K562 (cell line): ENCODE results near the gene FGF11. TPM values are rescaled to one million over a fixed set of nuclear protein-coding genes. Genes with fewer than 3 reads are reported as not detected.
A peak's percentile ranks its signal among the peaks of the same experiment; 100 is the strongest.

ENCODE experiments used
- ATAC-seq: fragments of 200-7000 bp; cut with Tn5 transposase; 3 replicates; pipeline ENCODE4 v1.9.1; 2020; ENCODE audit warnings: moderate library complexity
- BruUV-seq: library from RNA; stranded (reverse); fragments of 400-500 nt; replicated peaks from 2 replicates; lab custom pipeline; 2021; lab: Mats Ljungman, UMichigan
- CTCF ChIA-PET: fragments of 300-600 bp; formaldehyde crosslinking; extraction: SDS; loops from one replicate; lab custom pipeline; 2021; ENCODE audit warnings: low intra/inter-chr PET ratio; lab: Yijun Ruan, JAX
- POLR2A ChIA-PET: fragments of 300-600, 350-650 bp; sonication (Branson Sonifier 250); formaldehyde crosslinking; extraction: SDS; loops from one replicate; lab custom pipeline; 2021; ENCODE audit warnings: antibody characterized with exemption, inconsistent platforms; lab: Yijun Ruan, JAX
- DNase-seq, 4 experiments: peaks; one replicate each; pipeline versions ENCODE4 v3.0.0 to v3.0.0-alpha.2; 2011 to 2018; ENCODE audit warnings: low spot score in 3 of 4, mixed read lengths in 3 of 4; ENCODE audit errors: extremely low read depth in 1 of 4
- FAIRE-seq: peaks from 2 replicates; lab custom pipeline; 2011; peaks lifted over from hg19 to GRCh38; lab: Jason Lieb, UNC
- H2AFZ ChIP-seq: 2 replicates; pipeline ENCODE4 v1.6.0; 2011; ENCODE audit warnings: low read depth, low read length, control low read depth, inconsistent platforms
- H3K27ac ChIP-seq: fragments of 200-600 bp; 3 replicates; pipeline ENCODE4 v1.8.0; 2011; ENCODE audit warnings: low read depth, mild to moderate bottlenecking, control low read depth, inconsistent platforms, low read length, moderate library complexity, mixed read lengths; ENCODE audit errors: extremely low read depth
- H3K27me3 ChIP-seq, 2 experiments: fragments of 300-600 bp in 1 of 2; 2 replicates in 1 of 2; 3 replicates in 1 of 2; pipeline versions ENCODE4 v1.6.0 to v1.8.0; 2011; ENCODE audit warnings: inconsistent platforms in 2 of 2, low read length in 2 of 2, mild to moderate bottlenecking in 1 of 2, mixed read lengths in 1 of 2, moderate library complexity in 1 of 2; ENCODE audit not compliant: control insufficient read depth in 2 of 2, insufficient read depth in 2 of 2
- H3K36me3 ChIP-seq: fragments of 300-600 bp; 3 replicates; pipeline ENCODE4 v1.8.0; 2011; ENCODE audit warnings: mild to moderate bottlenecking, low read length, inconsistent platforms; ENCODE audit not compliant: control insufficient read depth, insufficient read depth
- H3K4me1 ChIP-seq, 2 experiments: fragments of 200-600 bp in 1 of 2; replicated peaks in 1 of 2; 2 replicates in 1 of 2; 3 replicates in 1 of 2; pipeline versions ENCODE4 v1.5.1 to v1.8.0; 2011; ENCODE audit warnings: inconsistent platforms in 2 of 2, low read length in 2 of 2, mild to moderate bottlenecking in 1 of 2, mixed read lengths in 1 of 2, moderate library complexity in 1 of 2; ENCODE audit not compliant: control insufficient read depth in 2 of 2, insufficient read depth in 2 of 2
- H3K4me2 ChIP-seq: 2 replicates; pipeline ENCODE4 v1.6.1; 2011; ENCODE audit warnings: low read length, control low read depth, inconsistent platforms, mixed read lengths; ENCODE audit not compliant: insufficient read depth
- H3K4me3 ChIP-seq: fragments of 200-600 bp; sonication (generic), shearing (Covaris generic); 2 replicates; pipeline ENCODE4 v1.5.1; 2016; ENCODE audit warnings: control low read depth, inconsistent platforms
- H3K79me2 ChIP-seq: fragments of 200-600 bp; 3 replicates; pipeline ENCODE4 v1.8.0; 2011; ENCODE audit warnings: low read length, inconsistent platforms; ENCODE audit not compliant: control insufficient read depth, insufficient read depth
- H3K9ac ChIP-seq, 2 experiments: 2 replicates each; pipeline versions ENCODE4 v1.6.0 to v1.6.1; 2011; ENCODE audit warnings: low read depth in 2 of 2, low read length in 2 of 2, control low read depth in 1 of 2, inconsistent platforms in 1 of 2, mild to moderate bottlenecking in 1 of 2, mixed read lengths in 1 of 2; ENCODE audit not compliant: insufficient read depth in 1 of 2
- H3K9me1 ChIP-seq: one replicate; pipeline ENCODE4 v1.6.0; 2011; ENCODE audit warnings: inconsistent platforms, mild to moderate bottlenecking, low read length, moderate library complexity; ENCODE audit not compliant: control insufficient read depth, insufficient read depth
- H3K9me3 ChIP-seq: replicated peaks from 2 replicates; pipeline ENCODE4 v1.5.1; 2011; ENCODE audit warnings: low read depth, low read length, inconsistent platforms; ENCODE audit not compliant: control insufficient read depth, insufficient read depth
- H4K20me1 ChIP-seq: replicated peaks from 2 replicates; pipeline ENCODE4 v1.6.1; 2011; ENCODE audit warnings: low read length, inconsistent platforms, mixed read lengths; ENCODE audit not compliant: control insufficient read depth, insufficient read depth
- WGBS: fragments of 100-300 bp; shearing (Covaris generic); methylation state at CpG from one replicate; pipeline ENCODE4 v1.1.6; 2016; ENCODE audit warnings: low coverage, mixed read lengths; ENCODE audit not compliant: insufficient coverage; ENCODE audit errors: missing lambda C conversion rate; 5-methylcytosine and 5-hydroxymethylcytosine counted together
- in situ Hi-C: fragments of 300-500 bp; cut with MboI; formaldehyde crosslinking; loops from 4 replicates; pipeline ENCODE4 v1.15.0; 2018; ENCODE audit warnings: inconsistent platforms, mixed read lengths
- intact Hi-C: fragments of 100-400 bp; cut with micrococcal nuclease; formaldehyde crosslinking; loops from 2 replicates; pipeline ENCODE4 v1.14.2; 2022
- polyA plus RNA-seq, 8 experiments: library from polyadenylated mRNA; depleted of rRNA in 4 of 8; stranded (reverse) in 5 of 8; unstranded in 3 of 8; fragments of >200 nt; fragmentation: Nextera tagmentation in 2 of 8; fragmentation: Illumina TruSeq in 1 of 8; extraction: Ambion mirVana in 2 of 8; extraction: Trizol in 1 of 8; gene quantifications; 2 replicates each; pipeline versions ENCODE4 v1.2.1 to v1.2.3, GENCODE V29; 2011 to 2014; ENCODE audit warnings: inconsistent platforms in 1 of 8, missing spikeins in 1 of 8
- total RNA-seq, 7 experiments: library from RNA; depleted of rRNA in 6 of 7; stranded (reverse); fragments of >200 nt in 6 of 7; fragmentation: Illumina TruSeq in 2 of 7; extraction: Trizol in 2 of 7; gene quantifications; 2 replicates each; pipeline versions ENCODE4 v1.2.1 to v1.2.3, GENCODE V29; 2011 to 2021; ENCODE audit warnings: low replicate concordance in 1 of 7
- TF ChIP-seq, protein P1 (sequence below): fragments of 450-650 bp; IDR thresholded peaks from 2 replicates; pipeline ENCODE4 v1.6.1; 2016; ENCODE audit warnings: low read depth
- TF ChIP-seq, protein P2 (sequence below): fragments of 450-650 bp; IDR thresholded peaks from 2 replicates; pipeline ENCODE4 v1.6.1; 2018; ENCODE audit not compliant: partially characterized antibody

Gene FGF11
- total and polyA plus RNA-seq, 9 of the 15 experiments (the other 6 are each of a cell fraction or from before 2014, with no cell fraction given): 1.2 to 7.5 (median 3.0) TPM

DNA sequence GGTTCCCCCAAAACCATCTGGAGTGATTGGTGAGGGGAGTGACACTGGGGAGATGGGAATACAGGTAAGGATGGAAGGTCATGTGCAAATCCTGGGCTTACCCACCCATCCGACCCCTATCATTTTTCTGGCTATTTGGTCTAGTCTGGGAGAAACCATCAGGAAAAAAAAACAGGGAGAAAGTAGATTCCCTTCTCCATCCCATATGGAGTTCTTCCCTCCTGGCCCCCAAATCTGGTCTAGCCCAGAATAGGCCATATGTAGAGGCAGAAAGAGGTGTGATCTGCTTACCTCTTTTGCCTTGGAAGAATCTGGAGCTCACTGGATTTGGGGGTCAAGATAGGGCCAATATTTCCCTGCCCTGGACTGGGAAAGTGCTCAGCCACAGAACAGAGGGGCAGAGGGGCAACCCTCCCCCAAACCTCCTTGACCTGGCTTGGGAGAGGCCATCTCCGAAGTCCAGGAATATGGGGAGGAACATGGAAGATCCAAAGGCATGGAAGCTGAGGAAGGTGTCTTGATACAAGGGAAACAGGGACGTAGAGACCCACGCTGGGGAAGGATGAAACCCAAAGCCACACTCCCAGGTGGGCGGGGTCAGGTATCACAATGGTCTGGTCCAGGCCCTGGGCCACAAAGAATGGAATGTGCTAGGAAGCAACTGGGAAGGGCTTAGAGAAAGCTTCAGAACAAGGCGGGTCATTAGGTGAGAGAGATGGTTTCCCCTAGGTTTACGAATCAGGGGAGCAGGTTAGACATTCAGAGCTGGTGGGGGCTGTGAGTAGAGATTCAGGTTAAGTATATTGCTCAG is 21.7 kb downstream of the FGF11 start:
- FAIRE-seq: no peak

More for the DNA sequence above, 21.7 kb downstream of the FGF11 start:
- Histone ChIP-seq H3K27ac (no peak overlapping the region), H3K79me2 (no peaks in the 10 kb centered on the region; the same call in 2 of the 3 replicates), H4K20me1 (no peaks in the 10 kb centered on the region), H3K27me3 (no peaks in the 10 kb centered on the region), H3K4me2 (no peak overlapping the region), H3K4me3 (no peak overlapping the region), H3K4me1 (peaks cover 0 to 20% of the 10 kb centered on the region in 2 experiments; a peak in 2 of 5 replicates), H3K9me1 (no peaks in the 10 kb centered on the region), H2AFZ (no peak overlapping the region), H3K36me3 (peaks cover 30% of the 10 kb centered on the region; the same call in 1 of the 3 replicates), H3K9me3 (no peaks in the 10 kb centered on the region), H3K9ac (no peak overlapping the region)
- in situ Hi-C loops: no loop called here
- WGBS: 93% methylated on average over 6 of the region's 7 CpGs
- ChIA-PET POLR2A (interaction anchor here (0.6 to 1.5 kb wide), 6 partner anchors 10 to 111 kb away, joined by 3 to 6 read pairs (median 4); no protein-coding TSS in a partner anchor), CTCF (no interaction called here)
- DNase-seq (no peak), ATAC-seq (no peak)
- TF ChIP-seq, protein P1, sequence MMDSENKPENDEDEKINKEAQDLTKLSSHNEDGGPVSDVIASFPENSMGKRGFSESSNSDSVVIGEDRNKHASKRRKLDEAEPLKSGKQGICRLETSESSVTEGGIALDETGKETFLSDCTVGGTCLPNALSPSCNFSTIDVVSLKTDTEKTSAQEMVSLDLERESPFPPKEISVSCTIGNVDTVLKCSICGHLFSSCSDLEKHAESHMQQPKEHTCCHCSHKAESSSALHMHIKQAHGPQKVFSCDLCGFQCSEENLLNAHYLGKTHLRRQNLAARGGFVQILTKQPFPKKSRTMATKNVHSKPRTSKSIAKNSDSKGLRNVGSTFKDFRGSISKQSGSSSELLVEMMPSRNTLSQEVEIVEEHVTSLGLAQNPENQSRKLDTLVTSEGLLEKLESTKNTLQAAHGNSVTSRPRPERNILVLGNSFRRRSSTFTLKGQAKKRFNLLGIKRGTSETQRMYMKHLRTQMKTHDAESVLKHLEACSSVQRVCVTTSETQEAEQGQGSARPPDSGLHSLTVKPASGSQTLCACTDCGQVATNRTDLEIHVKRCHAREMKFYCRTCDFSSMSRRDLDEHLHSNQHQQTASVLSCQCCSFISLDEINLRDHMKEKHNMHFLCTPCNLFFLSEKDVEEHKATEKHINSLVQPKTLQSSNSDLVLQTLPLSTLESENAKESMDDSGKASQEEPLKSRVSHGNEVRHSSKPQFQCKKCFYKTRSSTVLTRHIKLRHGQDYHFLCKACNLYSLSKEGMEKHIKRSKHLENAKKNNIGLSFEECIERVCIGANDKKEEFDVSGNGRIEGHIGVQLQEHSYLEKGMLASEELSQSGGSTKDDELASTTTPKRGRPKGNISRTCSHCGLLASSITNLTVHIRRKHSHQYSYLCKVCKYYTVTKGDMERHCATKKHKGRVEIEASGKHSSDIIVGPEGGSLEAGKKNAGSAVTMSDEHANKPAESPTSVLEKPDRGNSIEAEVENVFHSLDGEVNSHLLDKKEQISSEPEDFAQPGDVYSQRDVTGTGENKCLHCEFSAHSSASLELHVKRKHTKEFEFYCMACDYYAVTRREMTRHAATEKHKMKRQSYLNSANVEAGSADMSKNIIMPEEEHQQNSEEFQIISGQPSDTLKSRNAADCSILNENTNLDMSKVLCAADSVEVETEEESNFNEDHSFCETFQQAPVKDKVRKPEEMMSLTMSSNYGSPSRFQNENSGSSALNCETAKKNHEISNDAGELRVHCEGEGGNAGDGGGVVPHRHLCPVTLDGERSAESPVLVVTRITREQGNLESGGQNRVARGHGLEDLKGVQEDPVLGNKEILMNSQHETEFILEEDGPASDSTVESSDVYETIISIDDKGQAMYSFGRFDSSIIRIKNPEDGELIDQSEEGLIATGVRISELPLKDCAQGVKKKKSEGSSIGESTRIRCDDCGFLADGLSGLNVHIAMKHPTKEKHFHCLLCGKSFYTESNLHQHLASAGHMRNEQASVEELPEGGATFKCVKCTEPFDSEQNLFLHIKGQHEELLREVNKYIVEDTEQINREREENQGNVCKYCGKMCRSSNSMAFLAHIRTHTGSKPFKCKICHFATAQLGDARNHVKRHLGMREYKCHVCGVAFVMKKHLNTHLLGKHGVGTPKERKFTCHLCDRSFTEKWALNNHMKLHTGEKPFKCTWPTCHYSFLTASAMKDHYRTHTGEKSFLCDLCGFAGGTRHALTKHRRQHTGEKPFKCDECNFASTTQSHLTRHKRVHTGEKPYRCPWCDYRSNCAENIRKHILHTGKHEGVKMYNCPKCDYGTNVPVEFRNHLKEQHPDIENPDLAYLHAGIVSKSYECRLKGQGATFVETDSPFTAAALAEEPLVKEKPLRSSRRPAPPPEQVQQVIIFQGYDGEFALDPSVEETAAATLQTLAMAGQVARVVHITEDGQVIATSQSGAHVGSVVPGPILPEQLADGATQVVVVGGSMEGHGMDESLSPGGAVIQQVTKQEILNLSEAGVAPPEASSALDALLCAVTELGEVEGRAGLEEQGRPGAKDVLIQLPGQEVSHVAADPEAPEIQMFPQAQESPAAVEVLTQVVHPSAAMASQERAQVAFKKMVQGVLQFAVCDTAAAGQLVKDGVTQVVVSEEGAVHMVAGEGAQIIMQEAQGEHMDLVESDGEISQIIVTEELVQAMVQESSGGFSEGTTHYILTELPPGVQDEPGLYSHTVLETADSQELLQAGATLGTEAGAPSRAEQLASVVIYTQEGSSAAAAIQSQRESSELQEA: no peak
- TF ChIP-seq, protein P2, sequence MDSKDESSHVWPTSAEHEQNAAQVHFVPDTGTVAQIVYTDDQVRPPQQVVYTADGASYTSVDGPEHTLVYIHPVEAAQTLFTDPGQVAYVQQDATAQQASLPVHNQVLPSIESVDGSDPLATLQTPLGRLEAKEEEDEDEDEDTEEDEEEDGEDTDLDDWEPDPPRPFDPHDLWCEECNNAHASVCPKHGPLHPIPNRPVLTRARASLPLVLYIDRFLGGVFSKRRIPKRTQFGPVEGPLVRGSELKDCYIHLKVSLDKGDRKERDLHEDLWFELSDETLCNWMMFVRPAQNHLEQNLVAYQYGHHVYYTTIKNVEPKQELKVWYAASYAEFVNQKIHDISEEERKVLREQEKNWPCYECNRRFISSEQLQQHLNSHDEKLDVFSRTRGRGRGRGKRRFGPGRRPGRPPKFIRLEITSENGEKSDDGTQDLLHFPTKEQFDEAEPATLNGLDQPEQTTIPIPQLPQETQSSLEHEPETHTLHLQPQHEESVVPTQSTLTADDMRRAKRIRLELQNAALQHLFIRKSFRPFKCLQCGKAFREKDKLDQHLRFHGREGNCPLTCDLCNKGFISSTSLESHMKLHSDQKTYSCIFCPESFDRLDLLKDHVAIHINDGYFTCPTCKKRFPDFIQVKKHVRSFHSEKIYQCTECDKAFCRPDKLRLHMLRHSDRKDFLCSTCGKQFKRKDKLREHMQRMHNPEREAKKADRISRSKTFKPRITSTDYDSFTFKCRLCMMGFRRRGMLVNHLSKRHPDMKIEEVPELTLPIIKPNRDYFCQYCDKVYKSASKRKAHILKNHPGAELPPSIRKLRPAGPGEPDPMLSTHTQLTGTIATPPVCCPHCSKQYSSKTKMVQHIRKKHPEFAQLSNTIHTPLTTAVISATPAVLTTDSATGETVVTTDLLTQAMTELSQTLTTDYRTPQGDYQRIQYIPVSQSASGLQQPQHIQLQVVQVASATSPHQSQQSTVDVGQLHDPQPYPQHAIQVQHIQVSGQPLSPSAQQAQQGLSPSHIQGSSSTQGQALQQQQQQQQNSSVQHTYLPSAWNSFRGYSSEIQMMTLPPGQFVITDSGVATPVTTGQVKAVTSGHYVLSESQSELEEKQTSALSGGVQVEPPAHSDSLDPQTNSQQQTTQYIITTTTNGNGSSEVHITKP: peak; percentile 90
- intact Hi-C loops: no loop called here
- BruUV-seq: no TSS peak
